ENCODE results near the gene ALPK1.
"Not testable (repeated sequence)": the region's sequence is repeated elsewhere in the genome, so short reads cannot be mapped to it uniquely, and the experiment has no call there.

The ALPK1 gene

DNA sequence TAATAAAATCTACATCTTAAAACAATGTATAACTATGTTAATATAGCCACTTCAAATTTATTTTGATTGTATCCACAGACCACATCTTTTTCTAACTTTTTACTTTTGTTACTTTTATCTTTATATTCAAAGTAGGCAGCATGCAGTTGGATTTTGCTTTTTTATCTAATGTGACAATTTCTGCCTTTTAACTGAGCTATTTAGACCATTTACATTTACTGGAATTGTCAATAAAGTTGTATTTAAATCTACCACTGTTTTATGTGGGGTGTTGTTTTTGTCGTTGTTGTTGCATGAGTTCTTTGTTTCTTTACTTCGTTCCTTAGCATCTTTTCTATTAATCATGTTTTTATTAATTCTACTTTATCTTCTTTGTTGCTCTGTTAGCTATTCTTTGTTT is 176.8 kb downstream of the ALPK1 start:
- DNase-seq = no peak

DNA sequence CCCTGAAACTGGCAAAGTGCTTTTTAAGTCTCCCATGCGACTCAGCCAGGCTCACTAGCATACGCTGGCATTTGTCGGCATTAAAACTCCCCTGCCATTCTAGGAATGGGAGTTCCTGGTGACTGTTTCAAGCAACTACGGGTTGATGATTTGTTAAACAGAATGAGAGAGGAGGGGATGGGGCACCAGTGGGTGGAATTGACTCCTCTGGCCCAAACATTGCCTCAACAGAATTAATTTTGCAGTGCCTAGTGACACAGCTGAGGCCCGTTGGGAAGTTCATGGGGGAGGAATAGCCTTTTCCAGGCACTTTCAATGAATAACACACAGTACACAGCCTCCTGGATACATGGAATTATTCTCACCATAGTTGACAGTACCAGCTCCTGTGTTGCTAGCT is 188.8 kb downstream of the ALPK1 start:
- DNase-seq = no peak

DNA sequence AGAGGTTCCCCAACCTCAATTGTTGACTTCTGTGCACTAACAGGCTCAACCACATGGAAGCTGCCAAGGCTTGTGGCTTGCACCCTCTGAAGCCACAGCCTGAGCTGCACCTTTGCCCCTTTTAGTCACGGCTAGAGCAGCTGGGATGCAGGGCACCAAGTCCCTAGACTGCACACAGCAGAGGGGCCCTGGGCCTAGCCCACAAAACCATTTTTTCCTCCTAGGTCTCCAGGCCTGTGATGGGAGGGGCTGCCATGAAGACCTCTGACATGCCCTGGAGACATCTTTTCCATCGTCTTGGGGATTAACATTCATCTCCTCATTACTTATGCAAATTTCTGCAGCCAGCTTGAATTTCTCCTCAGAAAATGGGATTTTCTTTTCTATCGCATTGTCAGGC is 193.6 kb downstream of the ALPK1 start:
- not testable (repeated sequence) for DNase-seq
